ENCODE results near the gene HSPA12A.

HSPA12A gene

GRCh38 chr10:116737627-116738327 lies 4.6 kb downstream of the HSPA12A start:
- no peak for DNase-seq (ENCODE audit: insufficient read length, low spot score)
- FAIRE-seq, result no peak
- TF ChIP-seq POLR2AphosphoS5 (IDR thresholded peaks at IDR 0.05; ENCODE audit: low read depth, low read length) (no peak), POU2F2 (IDR thresholded peaks at IDR 0.05; ENCODE audit: low read depth, low read length) (no peak), TAF1 (IDR thresholded peaks at IDR 0.05; ENCODE audit: low read depth, low read length) (no peak), POLR2A (IDR thresholded peaks at IDR 0.05; ENCODE audit: low read depth, low read length) (no peak), PAX5 (IDR thresholded peaks at IDR 0.05; ENCODE audit: insufficient read depth, low read length, severe bottlenecking) (no peak)

GRCh38 chr10:116733566-116733965 lies 8.8 kb downstream of the HSPA12A start:
- TF ChIP-seq POU2F2 (IDR thresholded peaks at IDR 0.05; ENCODE audit: low read depth, low read length) (no peak), POLR2AphosphoS5 (IDR thresholded peaks at IDR 0.05; ENCODE audit: low read depth, low read length) (no peak), SPI1 (IDR thresholded peaks at IDR 0.05; ENCODE audit: low read depth, low read length) (no peak), POLR2A (IDR thresholded peaks at IDR 0.05; ENCODE audit: low read depth, low read length) (no peak), TAF1 (IDR thresholded peaks at IDR 0.05; ENCODE audit: low read depth, low read length) (no peak), PAX5 (IDR thresholded peaks at IDR 0.05; ENCODE audit: insufficient read depth, low read length, severe bottlenecking) (no peak)
- DNase-seq (ENCODE audit: insufficient read length, low spot score) (no peak), FAIRE-seq (no peak)

DNA sequence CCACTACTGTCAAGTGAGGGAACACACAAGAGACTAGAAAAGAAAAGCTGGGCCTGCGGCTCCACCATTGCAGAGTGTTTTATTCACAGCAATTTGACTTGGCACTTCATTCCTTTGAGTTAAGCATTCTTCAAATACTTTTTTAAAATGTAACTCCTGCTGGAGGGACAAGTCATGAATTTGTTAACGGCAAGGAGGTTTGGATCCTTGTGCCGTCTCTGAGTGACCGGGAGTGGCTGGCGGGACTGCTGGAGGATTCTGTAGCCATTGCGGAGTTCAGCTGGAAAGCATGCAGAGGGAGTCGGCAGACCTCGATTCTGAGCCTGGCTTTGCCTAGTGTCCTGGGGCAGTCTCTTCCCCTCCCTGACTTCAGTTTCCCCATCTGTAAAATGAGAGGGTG lies 9.8 kb downstream of the HSPA12A start:
- FAIRE-seq (no peak), DNase-seq (ENCODE audit: insufficient read length, low spot score) (no peak)
- TF ChIP-seq TAF1 (IDR thresholded peaks at IDR 0.05; ENCODE audit: low read depth, low read length) (no peak), POLR2A (IDR thresholded peaks at IDR 0.05; ENCODE audit: low read depth, low read length) (no peak), POLR2AphosphoS5 (IDR thresholded peaks at IDR 0.05; ENCODE audit: low read depth, low read length) (no peak), POU2F2 (IDR thresholded peaks at IDR 0.05; ENCODE audit: low read depth, low read length) (no peak), PAX5 (IDR thresholded peaks at IDR 0.05; ENCODE audit: insufficient read depth, low read length, severe bottlenecking) (no peak), SPI1 (IDR thresholded peaks at IDR 0.05; ENCODE audit: low read depth, low read length) (no peak)

DNA sequence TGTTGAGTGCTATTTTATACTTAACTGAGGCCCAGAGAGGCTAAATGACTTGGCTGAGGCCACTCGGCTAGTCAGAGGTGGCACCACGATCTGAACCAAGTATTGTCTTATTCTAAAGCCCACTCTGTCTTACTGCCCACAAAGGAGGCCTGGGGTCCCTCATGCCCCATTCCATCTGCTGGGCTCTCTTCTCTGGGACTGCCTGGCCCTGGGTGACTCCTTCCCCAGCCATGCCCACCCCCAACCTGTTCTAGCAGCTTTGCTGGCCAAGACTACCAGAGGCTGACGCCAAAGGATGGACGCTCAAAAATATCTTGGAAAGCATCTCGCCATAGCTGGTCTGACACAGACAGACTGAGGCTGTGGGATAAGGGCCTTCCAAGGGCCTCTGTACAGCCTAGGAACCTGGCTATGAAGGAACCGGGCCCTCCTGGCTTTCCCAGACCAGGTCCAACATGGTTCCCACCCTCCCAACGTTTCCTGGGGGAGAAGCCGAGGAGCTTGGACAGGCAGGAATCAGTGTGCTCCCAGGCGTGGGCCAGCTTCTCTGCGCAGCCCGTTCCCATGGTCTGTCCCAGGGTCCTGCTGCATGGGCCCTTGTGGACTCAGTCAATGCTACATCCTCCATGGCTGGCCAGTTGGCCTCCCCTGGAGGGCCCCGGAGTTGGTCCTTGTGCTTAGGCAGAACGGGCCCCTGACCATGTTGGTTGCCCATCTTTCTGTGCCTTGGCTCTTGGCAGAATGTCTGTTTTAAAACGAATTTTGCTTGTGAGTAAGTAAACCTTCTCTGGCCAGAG lies 11.7 kb downstream of the HSPA12A start:
- no peak for FAIRE-seq
- TF ChIP-seq SPI1 (IDR thresholded peaks at IDR 0.05; ENCODE audit: low read depth, low read length) (no peak), PAX5 (IDR thresholded peaks at IDR 0.05; ENCODE audit: insufficient read depth, low read length, severe bottlenecking) (no peak), POLR2AphosphoS5 (IDR thresholded peaks at IDR 0.05; ENCODE audit: low read depth, low read length) (no peak), POU2F2 (IDR thresholded peaks at IDR 0.05; ENCODE audit: low read depth, low read length) (no peak), TAF1 (IDR thresholded peaks at IDR 0.05; ENCODE audit: low read depth, low read length) (no peak), POLR2A (IDR thresholded peaks at IDR 0.05; ENCODE audit: low read depth, low read length) (no peak)
- DNase-seq (ENCODE audit: insufficient read length, low spot score), result no peak

- TF ChIP-seq SPI1 (IDR thresholded peaks at IDR 0.05; ENCODE audit: low read depth, low read length), result no peak
- no peak for TF ChIP-seq TAF1 (IDR thresholded peaks at IDR 0.05; ENCODE audit: low read depth, low read length)
- TF ChIP-seq PAX5 (IDR thresholded peaks at IDR 0.05; ENCODE audit: insufficient read depth, low read length, severe bottlenecking), result no peak
- no peak for TF ChIP-seq POLR2AphosphoS5 (IDR thresholded peaks at IDR 0.05; ENCODE audit: low read depth, low read length)
- TF ChIP-seq POU2F2 (IDR thresholded peaks at IDR 0.05; ENCODE audit: low read depth, low read length), result no peak
- no peak for TF ChIP-seq POLR2A (IDR thresholded peaks at IDR 0.05; ENCODE audit: low read depth, low read length)
- no peak for DNase-seq (ENCODE audit: insufficient read length, low spot score)
- no peak for FAIRE-seq
Observed at GRCh38 chr10:116729243-116729642, 13.1 kb downstream of the HSPA12A start.

- FAIRE-seq (no peak), DNase-seq (ENCODE audit: insufficient read length, low spot score) (no peak)
- no peak for TF ChIP-seq POLR2A (IDR thresholded peaks at IDR 0.05; ENCODE audit: low read depth, low read length)
- no peak for TF ChIP-seq SPI1 (IDR thresholded peaks at IDR 0.05; ENCODE audit: low read depth, low read length)
- no peak for TF ChIP-seq TAF1 (IDR thresholded peaks at IDR 0.05; ENCODE audit: low read depth, low read length)
- TF ChIP-seq POLR2AphosphoS5 (IDR thresholded peaks at IDR 0.05; ENCODE audit: low read depth, low read length), result no peak
Observed at GRCh38 chr10:116728526-116729096, 13.8 kb downstream of the HSPA12A start.

DNA sequence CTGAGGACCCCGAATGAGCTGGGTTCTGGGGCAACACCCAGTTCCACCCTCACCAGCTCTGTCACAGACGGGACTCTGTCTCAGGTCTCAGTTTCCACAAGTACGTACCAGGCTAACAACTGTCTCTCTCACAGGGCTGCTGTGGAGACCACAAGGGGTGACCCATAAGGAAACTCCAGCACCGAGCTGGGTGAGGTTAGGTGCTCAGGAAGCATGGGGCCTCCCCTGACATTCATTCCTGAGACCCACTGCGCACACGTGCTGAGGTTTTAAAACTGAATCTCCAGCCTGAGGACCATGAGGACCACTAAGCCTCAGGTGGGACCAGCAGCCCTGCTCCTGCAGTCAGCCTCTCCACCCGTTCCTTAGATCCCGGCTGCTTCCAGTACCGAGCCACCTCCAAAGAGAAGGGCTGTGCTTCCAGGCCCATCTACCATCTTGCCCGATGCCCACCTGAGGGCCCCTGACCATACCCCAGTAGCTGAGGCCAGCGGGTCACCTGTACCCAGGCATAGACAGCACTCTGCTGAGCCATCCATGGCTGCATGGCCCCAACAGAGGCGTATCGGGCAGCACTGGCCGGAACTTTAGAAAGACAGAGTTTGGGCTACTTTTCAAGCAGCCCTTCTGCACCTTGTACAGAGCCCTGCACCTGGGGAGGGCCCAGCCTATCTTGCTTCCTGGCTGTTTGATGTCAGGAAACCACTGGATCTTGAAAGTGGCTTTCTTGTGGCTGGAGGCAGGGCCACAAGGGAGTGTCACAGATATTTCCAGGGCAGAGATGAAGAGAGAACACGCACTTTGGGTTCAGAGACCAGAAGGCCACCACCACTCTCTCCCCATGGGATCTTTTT lies 18.7 kb downstream of the HSPA12A start:
- FAIRE-seq, result no peak

GRCh38 chr10:116722736-116723427 lies 19.5 kb downstream of the HSPA12A start:
- DNase-seq (ENCODE audit: insufficient read length, low spot score), result no peak
- FAIRE-seq, result no peak
- TF ChIP-seq TAF1 (IDR thresholded peaks at IDR 0.05; ENCODE audit: low read depth, low read length), result no peak
- TF ChIP-seq POLR2A (IDR thresholded peaks at IDR 0.05; ENCODE audit: low read depth, low read length), result no peak
- TF ChIP-seq PAX5 (IDR thresholded peaks at IDR 0.05; ENCODE audit: insufficient read depth, low read length, severe bottlenecking), result no peak
- TF ChIP-seq POLR2AphosphoS5 (IDR thresholded peaks at IDR 0.05; ENCODE audit: low read depth, low read length), result no peak
- TF ChIP-seq SPI1 (IDR thresholded peaks at IDR 0.05; ENCODE audit: low read depth, low read length), result no peak
- no peak for TF ChIP-seq POU2F2 (IDR thresholded peaks at IDR 0.05; ENCODE audit: low read depth, low read length)

More for the DNA sequence above, 18.7 kb downstream of the HSPA12A start:
- no peak for TF ChIP-seq POU2F2 (IDR thresholded peaks at IDR 0.05; ENCODE audit: low read depth, low read length)
- no peak for TF ChIP-seq POLR2AphosphoS5 (IDR thresholded peaks at IDR 0.05; ENCODE audit: low read depth, low read length)
- no peak for DNase-seq (ENCODE audit: insufficient read length, low spot score)
